Thyroid gland (tissue), 4 donors: ENCODE results near the gene FAM237B. TPM values are rescaled to one million over a fixed set of nuclear protein-coding genes. Genes with fewer than 3 reads are reported as not detected.
"Not testable (repeated sequence)": the region's sequence is repeated elsewhere in the genome, so short reads cannot be mapped to it uniquely, and the experiment has no call there.

ENCODE experiments used
- DNase-seq, 2 donors: peaks; one replicate each; pipeline ENCODE4 v3.0.0-alpha.2; 2019
- H3K27ac ChIP-seq, 3 donors: fragments of 200-600 bp; sonication (generic); 1 replicate in 2 of 3; 2 replicates in 1 of 3; pipeline ENCODE4 v1.5.1; 2016 to 2019; ENCODE audit warnings: mild to moderate bottlenecking in 1 of 3, moderate library complexity in 1 of 3
- H3K27me3 ChIP-seq: fragments of 200-600 bp; sonication (generic); one replicate; pipeline ENCODE4 v1.5.1; 2019
- H3K36me3 ChIP-seq, 2 donors: fragments of 200-600 bp; sonication (generic); one replicate each; pipeline ENCODE4 v1.5.1; 2016 to 2019
- H3K4me1 ChIP-seq, 2 donors: fragments of 200-600 bp; sonication (generic); one replicate each; pipeline ENCODE4 v1.5.1; 2017 to 2019
- H3K4me3 ChIP-seq, 3 donors: fragments of 200-600 bp; sonication (generic); replicated peaks in 1 of 3; 1 replicate in 2 of 3; 2 replicates in 1 of 3; pipeline ENCODE4 v1.5.1; 2016; ENCODE audit warnings: mild to moderate bottlenecking in 1 of 3
- H3K9me3 ChIP-seq: fragments of 200-600 bp; sonication (generic); one replicate; pipeline ENCODE4 v1.5.1; 2017
- CTCF ChIP-seq, 6 experiments: fragments of 200-600 bp in 3 of 6; fragments of 450-650 bp in 3 of 6; sonication (generic) in 3 of 6; IDR thresholded peaks; one replicate each; pipeline ENCODE4 v1.5.1; 2016 to 2019; ENCODE audit warnings: antibody characterized with exemption in 6 of 6, mild to moderate bottlenecking in 2 of 6, inconsistent platforms in 1 of 6, moderate library complexity in 1 of 6
- POLR2A ChIP-seq, 2 donors: fragments of 450-650 bp; IDR thresholded peaks; one replicate each; pipeline ENCODE4 v1.6.1; 2017; ENCODE audit warnings: antibody characterized with exemption in 2 of 2, mild to moderate bottlenecking in 2 of 2, moderate library complexity in 1 of 2
- WGBS, 2 donors: methylation state at CpG; one replicate each; pipeline ENCODE4 v1.1.5; 2017; 5-methylcytosine and 5-hydroxymethylcytosine counted together
- intact Hi-C: fragments of 100-400 bp; cut with DNase I; formaldehyde crosslinking; loops from one replicate; pipeline ENCODE4 v1.15.1; 2023
- total RNA-seq, 4 donors: library from RNA; depleted of rRNA; stranded (reverse); fragments of >200 nt; gene quantifications; one replicate each; pipeline ENCODE4 v1.2.3, GENCODE V29; 2016

FAM237B gene
- not detected for total RNA-seq

DNA sequence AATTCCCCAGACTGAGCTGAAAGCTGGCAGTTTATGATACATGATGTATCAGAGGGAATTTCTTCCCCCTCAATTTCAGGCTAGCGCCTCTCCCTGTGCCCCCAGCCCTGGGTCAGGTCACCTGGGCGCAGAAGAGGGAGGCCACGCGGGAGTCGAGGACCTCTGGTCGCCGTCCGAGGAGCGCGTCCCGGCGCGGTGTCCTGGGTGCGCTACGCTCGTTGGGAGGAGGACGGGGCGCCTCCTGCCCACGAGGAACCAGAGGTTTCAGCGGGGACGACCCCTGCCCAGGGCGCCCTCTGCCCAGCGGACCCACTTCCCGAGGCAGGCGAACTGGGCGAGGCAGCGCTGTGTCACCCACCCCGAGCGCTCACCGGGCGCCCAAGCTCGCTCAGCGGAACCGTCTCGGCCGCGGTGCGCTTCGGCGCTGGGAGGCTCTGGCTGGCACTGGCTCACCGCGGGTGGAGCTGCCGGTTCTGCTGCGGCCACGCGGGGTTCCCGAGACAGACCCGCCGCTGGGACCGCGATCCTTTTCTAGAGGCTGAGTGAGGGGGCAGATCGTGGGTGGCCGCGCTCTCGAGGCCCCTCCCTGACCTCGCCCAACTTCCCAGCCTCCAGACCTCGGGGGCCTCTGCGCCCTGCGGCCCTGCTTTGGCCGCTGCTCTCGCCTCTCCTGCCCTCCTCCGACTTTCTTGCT is at the start of gene FAM237B:
Gene FAM237B, minus strand, starts transcription at position 504 of the 694 bp plus-strand sequence. CDS start 1,556 bp downstream, outside the sequence.
- Histone ChIP-seq H3K4me3 (peak within 1 kb of the TSS in 1 of 3 donors; percentile 13), H3K9me3 (no peaks in the 10 kb centered on the region), H3K27ac (no peak within 1 kb of the TSS), H3K27me3 (peaks cover 5% of the 10 kb centered on the region), H3K36me3 (no peaks in the 10 kb centered on the region), H3K4me1 (peaks cover 7 to 8% of the 10 kb centered on the region in 2 donors)
- no peak for TF ChIP-seq CTCF (IDR thresholded peaks at IDR 0.05)
- no peak for TF ChIP-seq POLR2A (IDR thresholded peaks at IDR 0.05)
- DNase-seq, result peak; percentile 10 to 24
- WGBS, 2 donors, result 4 to 5% methylated on average over 17 to 36 of the region's 62 CpGs
- intact Hi-C loops, result no loop called here

DNA sequence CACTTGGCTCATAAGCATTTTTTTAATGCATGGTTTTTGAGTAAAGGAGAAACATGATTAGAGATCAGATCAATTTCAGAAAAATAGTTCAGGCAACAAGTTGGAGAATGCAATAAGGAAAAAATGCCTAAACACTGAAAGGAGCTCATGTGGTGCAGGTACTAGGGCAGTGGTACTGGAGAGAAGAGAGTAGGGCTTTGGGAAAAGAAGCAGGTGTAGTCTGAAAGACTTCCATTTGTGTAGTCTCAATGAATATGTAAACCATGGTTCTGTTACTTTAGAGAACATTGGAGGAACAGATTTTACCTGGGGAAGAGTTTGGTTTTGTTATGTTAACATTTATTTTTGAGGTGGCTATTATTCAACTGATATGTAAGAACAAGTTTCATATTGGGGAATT is 30.9 kb upstream of the FAM237B start:
- Histone ChIP-seq H3K9me3 (no peaks in the 10 kb centered on the region), H3K36me3 (no peaks in the 10 kb centered on the region), H3K27ac (no peak overlapping the region), H3K4me1 (peaks cover 9 to 17% of the 10 kb centered on the region in 2 donors), H3K4me3 (no peak overlapping the region), H3K27me3 (no peaks in the 10 kb centered on the region)
- intact Hi-C loops, result loop anchor here (5.0 kb wide), 1 partner anchor 45 kb away; no protein-coding TSS in a partner anchor
- DNase-seq, result no peak
- no peak for TF ChIP-seq CTCF (IDR thresholded peaks at IDR 0.05)
- no peak for TF ChIP-seq POLR2A (IDR thresholded peaks at IDR 0.05)

- H3K4me3 ChIP-seq, H3K36me3 ChIP-seq, H3K27me3 ChIP-seq, H3K27ac ChIP-seq, DNase-seq, H3K9me3 ChIP-seq: not testable (repeated sequence)
- intact Hi-C loops, result loop anchor here (5.0 kb wide), 1 partner anchor 47 kb away; no protein-coding TSS in a partner anchor
- WGBS, 2 donors, result 92 to 94% methylated on average over 3 of the region's 3 CpGs
- peaks cover 9 to 18% of the 10 kb centered on the region in 2 donors for H3K4me1 ChIP-seq
These were observed 28.9 kb upstream of the FAM237B start for GRCh38 chr7:90350032-90350431.

DNA sequence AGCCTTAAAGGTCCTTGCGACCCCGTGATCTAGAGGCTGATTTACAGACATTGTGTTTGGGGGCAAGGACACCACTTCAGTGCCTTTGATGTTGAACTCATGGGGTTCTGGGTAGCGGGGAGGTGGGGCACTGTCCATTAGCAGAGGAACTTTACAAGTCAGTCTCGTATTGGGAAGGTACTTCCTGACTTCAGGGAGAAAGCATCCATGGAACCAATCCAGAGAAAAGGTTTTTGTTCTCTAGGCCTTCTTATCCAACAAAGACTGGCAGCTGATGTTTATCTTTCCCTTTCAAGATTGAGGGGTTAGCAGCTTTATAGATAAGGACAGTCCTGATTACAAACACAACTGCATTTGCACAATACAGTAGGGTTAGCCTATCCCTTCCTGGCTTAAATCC is 28.2 kb upstream of the FAM237B start:
- DNase-seq, result no peak
- Histone ChIP-seq H3K27ac (no peak overlapping the region), H3K36me3 (no peaks in the 10 kb centered on the region), H3K9me3 (no peaks in the 10 kb centered on the region), H3K4me3 (no peak overlapping the region), H3K4me1 (peaks cover 9 to 18% of the 10 kb centered on the region in 2 donors), H3K27me3 (no peaks in the 10 kb centered on the region)
- no peak for TF ChIP-seq CTCF (IDR thresholded peaks at IDR 0.05)
- TF ChIP-seq POLR2A (IDR thresholded peaks at IDR 0.05), result no peak
- WGBS, 2 donors, result 75 to 81% methylated on average over 4 of the region's 4 CpGs
- intact Hi-C loops, result no loop called here

DNA sequence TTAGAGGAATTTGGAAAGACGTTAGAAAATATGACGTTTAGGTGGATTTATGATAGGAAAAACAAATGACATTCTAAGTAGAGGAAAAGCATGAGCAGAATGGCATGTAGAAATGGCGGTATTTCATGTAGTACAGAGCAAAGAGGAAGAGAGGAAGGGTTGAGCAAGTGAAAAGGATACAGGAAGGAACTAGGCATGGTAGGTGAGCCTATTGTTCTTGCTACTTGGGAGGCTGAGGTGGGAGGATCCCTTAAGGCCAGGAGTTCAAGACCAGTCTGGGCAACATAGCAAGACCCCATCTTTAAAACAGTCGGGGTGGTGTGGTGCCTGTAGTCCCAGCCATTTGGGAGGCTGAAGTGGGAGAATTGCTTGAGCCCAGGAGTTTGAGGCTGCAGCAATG is 26.7 kb upstream of the FAM237B start:
- H3K4me3 ChIP-seq, result no peak overlapping the region
- intact Hi-C loops, result no loop called here
- 79 to 80% methylated on average over 4 of the region's 4 CpGs for WGBS, 2 donors
- no peaks in the 10 kb centered on the region for H3K9me3 ChIP-seq
- TF ChIP-seq POLR2A (IDR thresholded peaks at IDR 0.05) (no peak), CTCF (IDR thresholded peaks at IDR 0.05) (no peak)
- H3K27ac ChIP-seq, result no peak overlapping the region
- H3K27me3 ChIP-seq, result no peaks in the 10 kb centered on the region
- peaks cover 9 to 18% of the 10 kb centered on the region in 2 donors for H3K4me1 ChIP-seq
- DNase-seq, result no peak
- no peaks in the 10 kb centered on the region for H3K36me3 ChIP-seq
